GM12875 (cell line): ENCODE results near the gene NXN.
A peak's percentile ranks its signal among the peaks of the same experiment; 100 is the strongest.

Source experiments
- H3K4me3 ChIP-seq: one replicate; pipeline ENCODE4 v1.5.1; 2011; ENCODE audit warnings: low read depth, low read length, control low read depth
- CTCF ChIP-seq: IDR thresholded peaks from 2 replicates; pipeline ENCODE4 v1.5.1; 2011; ENCODE audit warnings: low read depth, mild to moderate bottlenecking, control low read depth, inconsistent platforms, low read length, moderate library complexity, borderline replicate concordance; ENCODE audit not compliant: insufficient read depth

NXN gene

GRCh38 chr17:824378-824777, 155.2 kb downstream of the NXN start:
- no peak for TF ChIP-seq CTCF

GRCh38 chr17:823501-823902, 156.1 kb downstream of the NXN start:
- no peak for TF ChIP-seq CTCF
- no peak overlapping the region for H3K4me3 ChIP-seq

More at GRCh38 chr17:824378-824777, 155.2 kb downstream of the NXN start:
- H3K4me3 ChIP-seq: no peak overlapping the region

- H3K4me3 ChIP-seq: no peak overlapping the region
- TF ChIP-seq CTCF: no peak
Measured at GRCh38 chr17:819251-819650, 160.3 kb downstream of the NXN start.

GRCh38 chr17:814371-814770, 165.2 kb downstream of the NXN start:
- no peak overlapping the region for H3K4me3 ChIP-seq
- no peak for TF ChIP-seq CTCF

GRCh38 chr17:812638-813204, 166.9 kb downstream of the NXN start:
- no peak overlapping the region for H3K4me3 ChIP-seq
- no peak for TF ChIP-seq CTCF

- no peak for TF ChIP-seq CTCF
- peak overlapping the region; percentile 5 for H3K4me3 ChIP-seq
Measured at GRCh38 chr17:811051-811784, 168.4 kb downstream of the NXN start.
